Liver (tissue), 3 donors: ENCODE data around the gene TTYH3.

Experiments used
- CTCF ChIP-seq: fragments of 150-350 bp; IDR thresholded peaks from 2 replicates; pipeline ENCODE4 v1.5.1; 2017; ENCODE audit warnings: improper control_type of control experiment, low read depth, low read length; ENCODE audit not compliant: missing input control
- FOXA2 ChIP-seq: IDR thresholded peaks from 2 replicates; pipeline ENCODE4 v1.6.1; 2016; ENCODE audit warnings: antibody characterized with exemption
- GABPA ChIP-seq, 2 donors: IDR thresholded peaks in 1 of 2; conservative IDR thresholded peaks in 1 of 2; 2 replicates each; pipeline ENCODE4 v1.6.1; 2016; ENCODE audit warnings: antibody characterized with exemption in 2 of 2, mild to moderate bottlenecking in 1 of 2, moderate library complexity in 1 of 2
- HNF4A ChIP-seq, 2 donors: conservative IDR thresholded peaks; 2 replicates each; pipeline ENCODE4 v1.6.1; 2016; ENCODE audit warnings: antibody characterized with exemption in 2 of 2, mild to moderate bottlenecking in 2 of 2
- HNF4G ChIP-seq: IDR thresholded peaks from 2 replicates; pipeline ENCODE4 v1.6.1; 2016; ENCODE audit warnings: antibody characterized with exemption
- JUND ChIP-seq, 2 donors: IDR thresholded peaks; 2 replicates each; pipeline ENCODE4 v1.6.1; 2016; ENCODE audit warnings: antibody characterized with exemption in 2 of 2
- RAD21 ChIP-seq, 2 donors: IDR thresholded peaks; 2 replicates each; pipeline ENCODE4 v1.6.1; 2016; ENCODE audit warnings: antibody characterized with exemption in 2 of 2, mild to moderate bottlenecking in 2 of 2
- REST ChIP-seq: IDR thresholded peaks from 2 replicates; pipeline ENCODE4 v1.6.1; 2016; ENCODE audit warnings: antibody characterized with exemption, mild to moderate bottlenecking
- RXRA ChIP-seq, 2 donors: IDR thresholded peaks; 2 replicates each; pipeline ENCODE4 v1.6.1; 2017 to 2018; ENCODE audit warnings: antibody characterized with exemption in 2 of 2, mild to moderate bottlenecking in 1 of 2
- TAF1 ChIP-seq: conservative IDR thresholded peaks from 2 replicates; pipeline ENCODE4 v1.6.1; 2016; ENCODE audit warnings: antibody characterized with exemption, mild to moderate bottlenecking
- YY1 ChIP-seq: IDR thresholded peaks from 2 replicates; pipeline ENCODE4 v1.6.1; 2016; ENCODE audit warnings: antibody characterized with exemption, mild to moderate bottlenecking
- ZBTB33 ChIP-seq: IDR thresholded peaks from 2 replicates; pipeline ENCODE4 v1.6.1; 2016; ENCODE audit warnings: antibody characterized with exemption
- TF ChIP-seq, protein P1 (sequence below): IDR thresholded peaks from 2 replicates; pipeline ENCODE4 v1.6.1; 2016; ENCODE audit warnings: antibody characterized with exemption
- TF ChIP-seq, protein P2 (sequence below): IDR thresholded peaks from 2 replicates; pipeline ENCODE4 v1.6.1; 2016; ENCODE audit warnings: antibody characterized with exemption
- donor health status: healthy.
- donor health status: healthy.

DNA sequence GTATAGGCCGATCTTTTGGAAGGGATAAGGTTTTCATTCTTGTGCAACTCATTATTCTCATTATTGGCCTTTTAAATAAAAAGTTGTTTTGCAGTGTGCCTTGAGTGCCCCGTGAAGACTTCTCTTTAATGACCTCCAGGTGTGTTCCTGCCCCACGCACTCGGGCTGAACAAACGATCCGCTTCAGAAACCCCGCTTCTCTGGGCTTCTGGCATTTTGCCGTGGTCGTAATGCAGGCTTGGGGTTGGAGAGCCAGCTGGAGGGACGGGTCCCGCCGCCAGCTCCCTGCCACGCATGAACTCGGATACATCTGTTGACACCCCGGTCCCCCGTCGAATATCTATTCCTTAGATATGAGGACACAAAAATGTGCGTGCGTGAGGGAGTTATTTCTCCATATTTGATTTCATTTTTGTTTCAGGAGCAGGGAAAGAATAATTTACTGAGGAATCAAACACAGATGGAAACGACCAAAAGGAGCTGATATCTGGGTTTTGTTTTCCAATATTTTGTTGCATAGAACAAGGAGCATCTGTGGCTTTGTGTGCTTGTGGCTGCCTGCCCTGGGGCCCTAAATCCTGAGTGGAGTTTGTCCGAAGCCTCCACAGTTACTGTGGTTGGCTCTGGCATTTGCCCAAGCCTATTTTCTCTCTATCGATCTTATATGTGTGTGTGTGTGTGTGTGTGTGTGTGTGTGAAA is 17.0 kb upstream of the TTYH3 start:
- TF ChIP-seq CTCF (no peak), RXRA (IDR thresholded peaks at IDR 0.05) (no peak), REST (no peak), TAF1 (no peak), RAD21 (IDR thresholded peaks at IDR 0.05) (no peak), GABPA (IDR thresholded peaks at IDR 0.05 in 1 of 2, conservative IDR thresholded peaks at IDR 0.05 in 1 of 2) (no peak), JUND (IDR thresholded peaks at IDR 0.05) (no peak), ZBTB33 (no peak), YY1 (no peak), FOXA2 (no peak), HNF4A (conservative IDR thresholded peaks at IDR 0.05) (no peak), HNF4G (no peak)
- TF ChIP-seq, protein P1, sequence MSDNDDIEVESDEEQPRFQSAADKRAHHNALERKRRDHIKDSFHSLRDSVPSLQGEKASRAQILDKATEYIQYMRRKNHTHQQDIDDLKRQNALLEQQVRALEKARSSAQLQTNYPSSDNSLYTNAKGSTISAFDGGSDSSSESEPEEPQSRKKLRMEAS, result no peak
- TF ChIP-seq, protein P2, sequence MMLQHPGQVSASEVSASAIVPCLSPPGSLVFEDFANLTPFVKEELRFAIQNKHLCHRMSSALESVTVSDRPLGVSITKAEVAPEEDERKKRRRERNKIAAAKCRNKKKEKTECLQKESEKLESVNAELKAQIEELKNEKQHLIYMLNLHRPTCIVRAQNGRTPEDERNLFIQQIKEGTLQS, result no peak
